Measurements from ENCODE around the gene CDK19.

The CDK19 gene

DNA sequence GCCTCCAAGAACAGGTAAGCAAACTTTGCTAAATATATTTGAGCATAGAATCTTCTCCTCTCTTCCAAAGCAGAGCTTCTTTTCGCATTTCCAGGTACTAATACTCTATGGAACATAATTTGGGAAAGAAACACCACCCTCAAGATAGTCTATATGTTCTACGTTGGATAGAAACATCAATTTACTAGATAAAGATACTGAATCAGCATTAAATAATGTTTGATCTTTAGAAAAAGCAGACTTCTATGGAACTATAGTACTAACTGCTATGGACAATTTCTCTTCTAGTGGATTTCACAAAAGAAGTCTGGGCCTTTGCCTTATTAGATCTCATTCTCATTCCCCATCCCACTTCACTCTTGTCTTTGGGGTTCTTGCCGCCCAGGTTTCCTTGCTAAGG is 103.0 kb downstream of the CDK19 start:
- H3K4me3 ChIP-seq (ENCODE audit: low read depth, low read length) = no peak overlapping the region

GRCh38 chr6:110710115-110710514 is 105.2 kb downstream of the CDK19 start:
- H3K4me3 ChIP-seq (ENCODE audit: low read depth, low read length) = no peak overlapping the region
- peak; percentile 8 for DNase-seq (ENCODE audit: low read depth)

More for the DNA sequence above, 103.0 kb downstream of the CDK19 start:
- DNase-seq (ENCODE audit: low read depth) = no peak

- no peak overlapping the region for H3K4me3 ChIP-seq (ENCODE audit: low read depth, low read length)
- DNase-seq (ENCODE audit: low read depth) = peak; percentile 36
Observed at GRCh38 chr6:110708295-110708950, 106.8 kb downstream of the CDK19 start.

DNA sequence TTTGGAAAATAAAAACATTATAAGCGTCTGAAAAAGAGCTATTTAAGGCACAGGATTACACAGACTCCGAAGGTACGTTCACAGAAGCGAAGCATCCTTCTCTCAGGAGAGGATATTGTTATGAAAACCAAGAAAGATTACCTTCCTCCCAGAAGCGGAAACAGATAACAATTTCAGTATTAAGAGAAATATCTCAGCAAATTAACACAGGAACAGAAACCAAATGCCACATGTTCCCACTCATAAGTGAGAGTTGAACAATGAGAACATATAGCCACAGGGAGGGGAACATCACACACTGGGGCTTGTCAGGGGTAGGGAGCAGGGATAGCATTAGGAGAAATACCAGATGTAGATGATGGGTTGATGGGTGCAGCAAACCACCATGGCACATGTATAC is 109.7 kb downstream of the CDK19 start:
- no peak for DNase-seq (ENCODE audit: low read depth)
- no peak overlapping the region for H3K4me3 ChIP-seq (ENCODE audit: low read depth, low read length)

- DNase-seq (ENCODE audit: low read depth) = no peak
Observed at GRCh38 chr6:110703906-110704594, 111.2 kb downstream of the CDK19 start.

GRCh38 chr6:110703010-110703905 is 112.0 kb downstream of the CDK19 start:
- DNase-seq (ENCODE audit: low read depth) = no peak
- no peak overlapping the region for H3K4me3 ChIP-seq (ENCODE audit: low read depth, low read length)

More at GRCh38 chr6:110703906-110704594, 111.2 kb downstream of the CDK19 start:
- H3K4me3 ChIP-seq (ENCODE audit: low read depth, low read length) = no peak overlapping the region

GRCh38 chr6:110699780-110700179 is 115.5 kb downstream of the CDK19 start:
- no peak overlapping the region for H3K4me3 ChIP-seq (ENCODE audit: low read depth, low read length)
- DNase-seq (ENCODE audit: low read depth) = no peak

- H3K4me3 ChIP-seq (ENCODE audit: low read depth, low read length) = no peak overlapping the region
- DNase-seq (ENCODE audit: low read depth) = no peak
Observed at GRCh38 chr6:110693994-110694393, 121.3 kb downstream of the CDK19 start.

GRCh38 chr6:110693296-110693695 is 122.0 kb downstream of the CDK19 start:
- DNase-seq (ENCODE audit: low read depth) = no peak
- no peak overlapping the region for H3K4me3 ChIP-seq (ENCODE audit: low read depth, low read length)

DNA sequence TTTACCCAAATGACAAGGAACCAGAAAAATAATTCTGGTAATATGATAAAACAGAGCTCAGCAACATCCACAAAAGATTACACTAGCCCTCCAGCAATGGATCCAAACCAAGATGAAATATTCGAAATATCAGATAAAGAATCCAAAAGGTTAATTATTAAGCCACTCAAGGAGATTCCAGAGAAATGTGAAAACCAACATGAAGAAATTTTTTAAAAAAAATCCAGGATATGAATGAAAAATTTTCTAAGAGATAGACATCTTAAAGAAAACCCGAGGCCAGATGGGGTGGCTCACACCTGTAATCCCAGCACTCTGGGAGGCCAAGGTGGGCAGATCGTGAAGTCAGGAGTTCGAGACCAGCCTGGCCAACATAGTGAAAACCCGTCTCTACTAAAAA is 124.4 kb downstream of the CDK19 start:
- no peak for DNase-seq (ENCODE audit: low read depth)
- no peak overlapping the region for H3K4me3 ChIP-seq (ENCODE audit: low read depth, low read length)

DNA sequence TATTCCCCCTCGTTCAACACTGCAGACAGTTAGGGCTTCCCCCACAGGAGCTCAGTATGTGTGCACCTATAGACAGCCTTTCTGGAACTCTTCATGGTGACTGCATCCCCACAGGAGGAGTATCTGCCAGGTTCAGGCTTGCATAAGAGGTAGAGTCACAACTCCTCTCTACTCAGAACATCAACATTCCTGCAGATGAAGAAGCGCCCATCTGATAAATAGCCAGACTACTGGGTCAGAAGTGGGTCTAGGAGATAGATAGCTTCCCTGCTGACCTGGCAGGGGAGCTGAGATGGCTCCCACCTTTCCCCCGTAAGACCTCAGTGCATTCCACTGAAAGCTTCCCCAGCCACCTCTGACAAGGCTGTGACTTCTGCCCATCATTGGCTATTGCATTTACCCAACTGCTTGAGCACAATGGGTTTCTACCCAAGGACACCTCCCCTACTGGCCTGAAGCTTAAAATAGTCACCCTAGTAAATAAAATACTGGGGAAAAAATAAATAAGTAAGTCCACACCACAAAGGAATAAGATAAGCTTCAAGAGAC is 125.1 kb downstream of the CDK19 start:
- no peak for DNase-seq (ENCODE audit: low read depth)
- no peak overlapping the region for H3K4me3 ChIP-seq (ENCODE audit: low read depth, low read length)

- no peak for DNase-seq (ENCODE audit: low read depth)
- no peak overlapping the region for H3K4me3 ChIP-seq (ENCODE audit: low read depth, low read length)
Observed at GRCh38 chr6:110689275-110689935, 125.9 kb downstream of the CDK19 start.

- H3K4me3 ChIP-seq (ENCODE audit: low read depth, low read length) = no peak overlapping the region
- DNase-seq (ENCODE audit: low read depth) = no peak
Observed at GRCh38 chr6:110688661-110689268, 126.5 kb downstream of the CDK19 start.

DNA sequence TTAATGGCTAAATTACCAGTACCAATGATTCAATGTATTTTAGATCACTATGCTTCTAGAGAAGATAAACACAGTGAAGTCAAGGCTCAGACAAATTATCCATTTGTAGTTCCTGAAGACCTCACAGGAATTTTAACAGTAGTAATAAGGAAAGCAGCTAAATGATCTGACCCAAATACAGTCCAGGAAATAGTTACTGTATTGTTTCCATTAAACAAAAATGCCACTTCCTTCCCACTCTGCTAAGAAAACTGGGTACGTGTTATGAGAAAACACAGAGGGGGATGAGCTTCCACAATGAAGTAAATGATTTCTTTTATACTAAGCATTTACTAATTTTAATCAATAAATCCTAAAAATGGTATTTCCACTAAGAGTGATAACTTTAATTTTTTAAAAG is 127.9 kb downstream of the CDK19 start:
- no peak overlapping the region for H3K4me3 ChIP-seq (ENCODE audit: low read depth, low read length)
- DNase-seq (ENCODE audit: low read depth) = no peak

- DNase-seq (ENCODE audit: low read depth) = no peak
- H3K4me3 ChIP-seq (ENCODE audit: low read depth, low read length) = no peak overlapping the region
Observed at GRCh38 chr6:110683241-110683640, 132.0 kb downstream of the CDK19 start.

GRCh38 chr6:110682460-110682853 is 132.8 kb downstream of the CDK19 start:
- no peak overlapping the region for H3K4me3 ChIP-seq (ENCODE audit: low read depth, low read length)
- peak; percentile 45 for DNase-seq (ENCODE audit: low read depth)

GRCh38 chr6:110681543-110682459 is 133.5 kb downstream of the CDK19 start:
- H3K4me3 ChIP-seq (ENCODE audit: low read depth, low read length) = no peak overlapping the region
- DNase-seq (ENCODE audit: low read depth) = no peak

DNA sequence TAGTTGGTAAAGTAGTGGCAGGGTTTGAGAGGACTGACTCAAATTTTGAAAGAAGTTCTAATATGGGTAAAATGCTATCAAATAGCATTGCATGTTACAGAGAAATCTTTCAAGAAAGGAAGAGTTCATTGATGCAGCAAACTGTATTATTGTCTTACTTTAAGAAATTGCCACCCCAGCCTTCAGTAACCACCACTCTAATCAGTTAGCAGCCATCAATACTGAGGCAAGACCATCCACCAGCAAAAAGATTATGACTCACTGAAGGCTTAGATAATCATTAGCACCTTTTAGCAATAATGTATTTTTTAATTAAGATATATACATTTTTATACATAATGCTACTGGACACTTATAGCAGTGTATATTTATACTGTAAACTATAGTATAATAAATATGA is 138.9 kb downstream of the CDK19 start:
- no peak overlapping the region for H3K4me3 ChIP-seq (ENCODE audit: low read depth, low read length)
- DNase-seq (ENCODE audit: low read depth) = no peak
